ENCODE results near the gene EPHA4. TPM values are rescaled to one million over a fixed set of nuclear protein-coding genes. Genes with fewer than 3 reads are reported as not detected.

EPHA4 gene
- total and polyA plus RNA-seq, 2 donors (not counting 1 experiment from before 2014, with no cell fraction given): 10.7 to 54.9 TPM

DNA sequence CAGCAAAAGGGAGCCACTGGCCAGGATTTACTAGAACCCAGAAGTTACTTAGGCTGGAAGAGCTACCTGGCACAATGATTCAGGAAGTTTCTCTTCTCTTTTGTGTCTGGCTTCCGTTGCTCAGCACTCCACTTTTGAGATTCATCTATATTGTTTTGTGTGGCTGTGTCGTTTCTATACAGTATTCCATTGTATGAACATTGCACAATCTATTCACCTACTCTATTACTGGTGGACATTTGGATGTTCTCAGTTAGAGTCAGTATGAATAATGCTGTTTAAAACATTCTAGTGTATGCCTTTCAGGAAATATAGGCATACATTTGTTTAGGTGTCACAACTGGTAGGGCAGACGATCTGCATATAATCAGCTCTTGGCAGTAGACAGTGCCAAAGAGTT is 36.3 kb upstream of the EPHA4 start:
- Histone ChIP-seq H3K27ac (ENCODE audit: low read length in 2 of 2) (no peak overlapping the region), H3K9ac (ENCODE audit: low read length) (no peak overlapping the region), H3K27me3 (replicated peaks in 1 of 4; ENCODE audit: control extremely low read depth in 1 of 4, control insufficient read depth in 3 of 4, insufficient read depth in 4 of 4, low read length in 3 of 4) (no peaks in the 10 kb centered on the region), H3K4me1 (ENCODE audit: control insufficient read depth in 2 of 2, insufficient read depth in 2 of 2, low read length in 2 of 2) (no peaks in the 10 kb centered on the region), H4K20me1 (ENCODE audit: control insufficient read depth, insufficient read depth, low read length, poor library complexity, severe bottlenecking) (no peaks in the 10 kb centered on the region), H3K4me2 (replicated peaks; ENCODE audit: low read depth, low read length, poor library complexity, severe bottlenecking) (no peak overlapping the region), H3K4me3 (ENCODE audit: control extremely low read depth in 1 of 5, extremely low read depth in 1 of 5, insufficient read depth in 1 of 5, low read depth in 2 of 5, low read length in 4 of 5) (no peak overlapping the region), H3K9me3 (ENCODE audit: control extremely low read depth in 1 of 3, control insufficient read depth in 2 of 3, insufficient read depth in 1 of 3, low read length in 2 of 3) (peaks cover 0 to 3% (median 0%) of the 10 kb centered on the region in 3 donors), H3K36me3 (replicated peaks in 1 of 2; ENCODE audit: control extremely low read depth in 1 of 2, control insufficient read depth in 1 of 2, extremely low read depth in 1 of 2, insufficient read depth in 2 of 2, low read length in 1 of 2) (no peaks in the 10 kb centered on the region), H2AFZ (ENCODE audit: insufficient read depth, low read depth, low read length, poor library complexity, severe bottlenecking) (no peak overlapping the region), H3K79me2 (ENCODE audit: control insufficient read depth, insufficient read depth, low read length) (no peaks in the 10 kb centered on the region)
- DNase-seq: no peak
- no peak for TF ChIP-seq EZH2 (IDR thresholded peaks at IDR 0.05; ENCODE audit: borderline replicate concordance, insufficient read depth, low read depth, low read length, poor library complexity, severe bottlenecking)
- TF ChIP-seq, protein P1, sequence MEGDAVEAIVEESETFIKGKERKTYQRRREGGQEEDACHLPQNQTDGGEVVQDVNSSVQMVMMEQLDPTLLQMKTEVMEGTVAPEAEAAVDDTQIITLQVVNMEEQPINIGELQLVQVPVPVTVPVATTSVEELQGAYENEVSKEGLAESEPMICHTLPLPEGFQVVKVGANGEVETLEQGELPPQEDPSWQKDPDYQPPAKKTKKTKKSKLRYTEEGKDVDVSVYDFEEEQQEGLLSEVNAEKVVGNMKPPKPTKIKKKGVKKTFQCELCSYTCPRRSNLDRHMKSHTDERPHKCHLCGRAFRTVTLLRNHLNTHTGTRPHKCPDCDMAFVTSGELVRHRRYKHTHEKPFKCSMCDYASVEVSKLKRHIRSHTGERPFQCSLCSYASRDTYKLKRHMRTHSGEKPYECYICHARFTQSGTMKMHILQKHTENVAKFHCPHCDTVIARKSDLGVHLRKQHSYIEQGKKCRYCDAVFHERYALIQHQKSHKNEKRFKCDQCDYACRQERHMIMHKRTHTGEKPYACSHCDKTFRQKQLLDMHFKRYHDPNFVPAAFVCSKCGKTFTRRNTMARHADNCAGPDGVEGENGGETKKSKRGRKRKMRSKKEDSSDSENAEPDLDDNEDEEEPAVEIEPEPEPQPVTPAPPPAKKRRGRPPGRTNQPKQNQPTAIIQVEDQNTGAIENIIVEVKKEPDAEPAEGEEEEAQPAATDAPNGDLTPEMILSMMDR (IDR thresholded peaks at IDR 0.05): no peak
- Mint-ChIP-seq H3K27ac (no peak overlapping the region), H3K4me3 (no peak overlapping the region), H3K4me1 (no peaks in the 10 kb centered on the region), H3K9me3 (ENCODE audit: insufficient read depth) (no peaks in the 10 kb centered on the region), H3K27me3 (peaks cover 17% of the 10 kb centered on the region)
- WGBS (ENCODE audit: insufficient coverage): 100% methylated on average over 1 of the region's 3 CpGs
- no peak for ATAC-seq (ENCODE audit: low read depth)
- intact Hi-C loops (cut with micrococcal nuclease): no loop called here
- POLR2A ChIA-PET: no interaction called here
- CTCF ChIA-PET: no interaction called here

DNA sequence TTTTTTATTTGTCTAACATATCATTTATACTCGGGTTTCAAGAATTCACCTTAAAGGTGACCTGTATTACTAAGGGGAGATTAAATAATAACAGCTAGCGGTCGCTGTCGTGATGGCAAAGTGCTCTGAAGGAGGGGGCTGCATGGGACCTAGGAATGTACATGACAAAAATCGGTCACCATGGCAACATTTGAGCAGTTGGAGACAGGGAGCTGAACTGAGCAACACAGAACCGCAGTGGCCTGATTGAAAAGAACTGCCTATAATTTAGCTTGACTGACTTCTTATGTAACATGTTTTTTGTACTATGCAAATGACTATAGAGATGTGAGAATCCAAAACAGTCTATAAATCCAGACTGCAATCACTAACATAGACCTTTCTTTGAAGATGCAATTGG is 34.3 kb upstream of the EPHA4 start:
- H3K4me3 Mint-ChIP-seq: no peak overlapping the region
- H3K4me1 Mint-ChIP-seq: no peaks in the 10 kb centered on the region
- CTCF ChIA-PET: interaction anchor here (1.3 kb wide), 1 partner anchor 33 kb away, joined by 3 read pairs; no protein-coding TSS in a partner anchor
- POLR2A ChIA-PET: no interaction called here
- DNase-seq (no peak), ATAC-seq (ENCODE audit: low read depth) (no peak)
- H3K9me3 Mint-ChIP-seq (ENCODE audit: insufficient read depth): no peaks in the 10 kb centered on the region
- Histone ChIP-seq H3K4me3 (ENCODE audit: control extremely low read depth in 1 of 5, extremely low read depth in 1 of 5, insufficient read depth in 1 of 5, low read depth in 2 of 5, low read length in 4 of 5) (no peak overlapping the region), H3K27ac (ENCODE audit: low read length in 2 of 2) (no peak overlapping the region), H3K9ac (ENCODE audit: low read length) (no peak overlapping the region), H3K79me2 (ENCODE audit: control insufficient read depth, insufficient read depth, low read length) (no peaks in the 10 kb centered on the region), H3K9me3 (ENCODE audit: control extremely low read depth in 1 of 3, control insufficient read depth in 2 of 3, insufficient read depth in 1 of 3, low read length in 2 of 3) (no peaks in the 10 kb centered on the region), H3K36me3 (replicated peaks in 1 of 2; ENCODE audit: control extremely low read depth in 1 of 2, control insufficient read depth in 1 of 2, extremely low read depth in 1 of 2, insufficient read depth in 2 of 2, low read length in 1 of 2) (no peaks in the 10 kb centered on the region), H2AFZ (ENCODE audit: insufficient read depth, low read depth, low read length, poor library complexity, severe bottlenecking) (no peak overlapping the region), H3K27me3 (replicated peaks in 1 of 4; ENCODE audit: control extremely low read depth in 1 of 4, control insufficient read depth in 3 of 4, insufficient read depth in 4 of 4, low read length in 3 of 4) (no peaks in the 10 kb centered on the region), H3K4me1 (ENCODE audit: control insufficient read depth in 2 of 2, insufficient read depth in 2 of 2, low read length in 2 of 2) (no peaks in the 10 kb centered on the region), H4K20me1 (ENCODE audit: control insufficient read depth, insufficient read depth, low read length, poor library complexity, severe bottlenecking) (no peaks in the 10 kb centered on the region), H3K4me2 (replicated peaks; ENCODE audit: low read depth, low read length, poor library complexity, severe bottlenecking) (no peak overlapping the region)
- WGBS (ENCODE audit: insufficient coverage): 93% methylated on average over 4 of the region's 6 CpGs
- intact Hi-C loops (cut with micrococcal nuclease): no loop called here
- no peak overlapping the region for H3K27ac Mint-ChIP-seq
- TF ChIP-seq, protein P1 (IDR thresholded peaks at IDR 0.05): no peak
- TF ChIP-seq EZH2 (IDR thresholded peaks at IDR 0.05; ENCODE audit: borderline replicate concordance, insufficient read depth, low read depth, low read length, poor library complexity, severe bottlenecking): no peak
- peaks cover 10% of the 10 kb centered on the region for H3K27me3 Mint-ChIP-seq
